GM18951 (cell line): ENCODE results near the gene NRG4.
"Not testable (repeated sequence)": the region's sequence is repeated elsewhere in the genome, so short reads cannot be mapped to it uniquely, and the experiment has no call there.

Experiments used
- POLR2A ChIP-seq: IDR thresholded peaks from 4 replicates; pipeline ENCODE4 v1.6.1; 2011; ENCODE audit warnings: mild to moderate bottlenecking; ENCODE audit not compliant: insufficient read length, insufficient read depth; ENCODE audit errors: extremely low read depth
- in situ Hi-C: fragments of 300-500 bp; cut with MboI; formaldehyde crosslinking; loops from one replicate; pipeline ENCODE4 v1.12.0; 2022; ENCODE audit warnings: low sequenced_read_pairs, mixed read lengths, inconsistent platforms; ENCODE audit not compliant: unreplicated experiment

NRG4 gene

DNA sequence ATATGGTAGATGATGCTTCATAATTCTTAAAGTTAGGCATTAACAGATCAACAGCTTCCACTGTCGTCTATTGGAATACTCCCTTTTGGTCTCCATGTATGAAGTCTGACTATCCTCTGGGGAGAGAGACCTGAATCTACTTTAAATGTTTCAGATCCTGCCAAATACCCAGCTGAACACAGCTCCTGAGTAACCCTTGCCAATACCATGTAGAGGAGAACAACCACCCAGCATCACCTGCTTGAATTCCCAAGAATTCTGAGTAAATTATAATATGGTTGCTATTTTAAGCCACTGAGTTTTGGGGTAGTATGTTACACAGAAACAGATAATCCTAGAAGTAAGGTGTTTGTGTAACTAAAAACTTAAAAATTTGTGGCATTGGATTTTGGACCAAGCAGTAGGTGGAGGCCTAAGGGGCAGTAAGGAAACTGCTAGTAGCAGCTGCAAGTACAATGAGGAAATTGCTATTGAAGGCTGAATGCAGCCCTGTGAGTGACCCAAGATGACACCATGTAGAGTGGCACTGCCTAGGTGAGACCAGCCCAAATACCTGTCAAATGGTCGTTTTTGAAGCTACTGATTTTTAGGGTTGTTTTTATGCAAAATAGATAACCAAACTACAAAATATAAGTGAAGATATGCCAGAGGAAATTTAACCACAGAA lies 30.9 kb downstream of the NRG4 start:
- TF ChIP-seq POLR2A: no peak
- in situ Hi-C loops: no loop called here

DNA sequence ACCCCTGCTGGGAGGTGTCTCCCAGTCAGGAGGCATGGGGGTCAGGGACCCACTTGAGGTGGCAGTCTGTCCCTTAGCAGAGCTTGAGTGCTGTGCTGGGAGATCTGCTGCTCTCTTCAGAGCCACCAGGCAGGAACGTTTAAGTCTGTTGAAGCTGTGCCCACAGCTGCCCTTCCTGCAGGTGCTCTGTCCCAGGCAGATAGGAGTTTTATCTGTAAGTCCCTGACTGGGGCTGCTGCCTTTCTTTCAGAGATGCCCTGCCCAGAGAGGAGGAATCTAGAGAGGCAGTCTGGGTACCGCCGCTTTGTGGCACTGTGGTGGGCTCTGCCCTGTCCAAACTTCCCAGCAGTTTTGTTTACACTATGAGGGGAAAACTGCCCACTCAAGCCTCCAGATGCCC lies 35.5 kb downstream of the NRG4 start:
- in situ Hi-C loops: not testable (repeated sequence)

DNA sequence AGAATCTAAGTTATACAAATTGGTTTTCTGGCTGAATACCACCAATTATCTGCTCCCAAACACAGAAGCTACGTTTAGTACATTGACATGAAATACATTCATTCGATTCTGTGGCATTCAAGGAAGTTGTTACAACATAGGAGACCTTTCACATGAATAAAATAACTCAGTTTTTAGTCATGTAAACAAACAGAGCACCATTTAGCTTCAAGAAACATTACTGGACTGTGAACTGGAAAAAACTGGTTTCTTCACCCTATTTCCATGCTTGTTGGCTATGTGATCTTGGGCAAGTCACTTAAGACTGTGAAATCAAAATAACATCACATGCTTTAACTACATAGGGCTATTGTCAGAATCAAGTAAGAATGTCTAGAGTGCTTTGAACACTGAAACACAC lies 46.2 kb downstream of the NRG4 start:
- in situ Hi-C loops: no loop called here

DNA sequence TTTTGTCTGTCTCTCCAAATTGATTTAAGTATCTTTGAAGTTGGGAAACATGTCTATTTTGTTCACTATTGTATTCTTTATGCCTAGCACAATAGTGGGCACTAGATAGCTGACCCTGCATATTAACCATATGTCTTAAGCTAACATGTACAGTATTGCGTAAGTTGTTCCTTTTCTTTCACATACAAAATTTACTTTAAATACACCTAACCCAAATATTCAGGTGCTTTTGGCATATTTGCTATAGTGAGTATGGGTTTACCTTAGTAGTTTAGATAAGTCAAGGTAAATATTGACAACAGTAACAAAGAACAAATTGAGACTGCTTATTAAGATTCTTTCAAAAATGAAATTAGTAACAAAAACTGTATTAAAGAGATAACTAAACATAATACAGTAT lies 50.9 kb downstream of the NRG4 start:
- in situ Hi-C loops: no loop called here

More for the DNA sequence above, 46.2 kb downstream of the NRG4 start:
- TF ChIP-seq POLR2A: no peak

DNA sequence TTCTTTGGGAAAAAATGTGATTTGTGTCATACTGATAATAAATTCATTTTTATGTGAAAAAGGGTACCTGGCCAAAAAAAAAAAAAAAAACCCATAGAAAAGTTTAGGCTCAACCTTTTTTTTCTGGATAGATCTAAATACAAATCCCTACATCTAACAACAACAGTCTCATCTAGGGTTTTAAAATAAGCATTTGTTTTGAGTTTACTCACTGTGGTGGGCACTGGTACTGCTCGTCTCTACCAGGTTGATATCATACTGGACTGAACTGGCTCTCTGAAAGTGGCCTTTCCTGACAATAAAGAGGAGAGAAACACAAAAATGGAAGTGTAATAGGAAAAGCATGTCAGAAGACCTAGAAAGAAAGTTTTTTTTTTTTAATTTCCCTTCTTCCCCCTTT lies 56.5 kb downstream of the NRG4 start:
- TF ChIP-seq POLR2A: no peak
- in situ Hi-C loops: no loop called here

More for the DNA sequence above, 50.9 kb downstream of the NRG4 start:
- no peak for TF ChIP-seq POLR2A

DNA sequence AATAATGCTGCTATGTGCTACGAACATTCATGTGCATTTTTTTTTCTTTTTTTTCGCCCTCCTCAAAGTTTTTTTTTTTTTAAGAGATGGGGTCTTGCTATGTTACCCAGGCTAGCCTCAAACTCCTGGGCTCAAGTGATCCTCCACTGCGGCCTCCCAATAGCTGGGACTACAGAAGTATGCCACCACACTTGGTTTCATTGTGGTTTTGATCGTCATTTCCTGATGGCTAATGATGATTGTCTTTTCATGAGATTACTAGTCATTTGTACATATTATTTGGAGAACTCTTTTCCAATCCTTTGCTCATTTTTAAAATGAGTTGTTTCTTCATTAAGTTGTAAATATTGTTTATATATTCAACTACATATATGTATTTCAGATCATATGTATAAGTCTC lies 59.7 kb downstream of the NRG4 start:
- in situ Hi-C loops: no loop called here
- no peak for TF ChIP-seq POLR2A

DNA sequence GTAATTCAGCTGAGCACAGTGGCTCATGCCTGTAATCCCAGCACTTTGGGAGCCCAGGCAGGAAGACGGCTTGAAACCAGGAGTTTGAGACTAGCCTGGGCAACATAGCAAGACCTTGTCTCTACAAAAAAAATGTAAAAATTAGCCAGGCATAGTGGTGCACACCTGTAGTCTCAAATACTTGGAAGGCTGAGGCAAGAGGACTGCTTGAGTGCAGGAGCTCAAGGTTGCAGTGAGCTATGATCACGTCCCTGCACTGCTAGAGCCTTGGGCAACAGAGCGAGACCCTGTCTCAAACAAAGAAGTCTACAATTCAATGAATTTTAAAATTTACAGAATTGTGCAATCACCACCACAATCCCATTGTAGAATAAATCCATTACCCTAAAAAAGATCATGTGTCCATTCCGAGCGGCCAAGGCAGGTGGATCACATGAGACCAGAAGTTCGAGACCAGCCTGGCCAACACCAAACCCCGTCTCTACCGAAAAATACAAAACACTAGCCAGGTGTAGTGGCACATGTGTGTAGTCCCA lies 63.4 kb downstream of the NRG4 start:
- no peak for TF ChIP-seq POLR2A
- in situ Hi-C loops: no loop called here

DNA sequence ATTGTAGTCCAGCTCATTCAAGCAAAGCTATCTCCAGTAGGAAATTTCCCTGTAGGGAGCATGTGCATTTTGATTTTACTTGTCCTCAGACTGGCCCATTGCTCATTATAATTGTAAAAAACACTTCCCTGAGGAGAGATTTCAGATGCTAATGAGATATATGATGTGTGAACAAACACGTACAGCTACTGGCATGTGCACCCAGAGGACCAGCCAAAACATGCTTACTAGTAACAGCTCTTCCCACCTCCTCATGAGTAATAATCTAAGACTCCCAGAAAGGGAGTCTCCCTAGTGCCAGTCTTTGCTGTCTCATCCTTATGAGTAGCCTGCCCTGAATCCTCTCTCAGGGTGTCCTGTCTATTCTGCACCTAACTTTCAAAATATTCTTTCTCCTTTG lies 65.1 kb downstream of the NRG4 start:
- in situ Hi-C loops: no loop called here

DNA sequence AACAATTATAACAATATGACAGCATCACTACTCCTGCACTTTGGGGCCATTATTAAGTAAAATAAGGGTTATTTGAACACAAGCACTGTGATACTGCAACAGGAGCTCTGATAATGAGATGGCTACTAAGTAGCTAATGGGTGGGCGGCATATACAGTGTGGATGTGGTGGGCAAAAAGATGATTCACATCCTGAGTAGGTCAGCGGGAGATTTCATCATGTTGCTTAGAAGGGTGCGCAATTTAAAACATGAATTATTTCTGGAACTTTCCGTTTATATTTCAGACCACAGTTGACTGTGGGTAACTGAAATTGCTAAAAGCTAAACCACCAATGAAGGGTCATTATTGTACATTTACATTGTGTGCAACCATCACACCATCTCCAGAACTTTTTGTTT lies 66.3 kb downstream of the NRG4 start:
- in situ Hi-C loops: no loop called here
- TF ChIP-seq POLR2A: no peak

More for the DNA sequence above, 65.1 kb downstream of the NRG4 start:
- TF ChIP-seq POLR2A: no peak

DNA sequence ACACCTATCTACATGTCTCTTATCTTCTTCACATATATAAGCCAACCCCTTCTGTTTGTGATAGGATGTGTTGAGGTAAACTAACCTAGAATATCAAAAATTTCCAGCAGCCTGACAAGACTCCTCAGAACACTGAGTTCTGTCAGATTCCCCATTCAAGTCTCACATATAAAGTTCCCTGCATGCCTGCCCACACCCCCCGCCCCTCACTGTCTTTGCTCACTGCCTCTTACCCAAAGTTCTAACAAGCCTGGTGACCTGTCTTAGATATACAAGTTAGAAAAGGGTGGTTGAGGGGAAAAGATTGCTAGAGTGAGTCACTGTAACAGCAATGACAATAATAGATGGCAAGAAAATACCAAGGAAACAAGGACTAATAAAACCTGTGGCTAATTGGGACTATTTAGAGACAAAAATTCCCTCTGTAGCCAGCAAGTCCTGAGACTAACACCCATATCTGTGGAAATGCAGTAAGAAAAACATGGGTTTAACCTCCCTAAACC lies 68.5 kb downstream of the NRG4 start:
- in situ Hi-C loops: no loop called here
- TF ChIP-seq POLR2A: no peak

DNA sequence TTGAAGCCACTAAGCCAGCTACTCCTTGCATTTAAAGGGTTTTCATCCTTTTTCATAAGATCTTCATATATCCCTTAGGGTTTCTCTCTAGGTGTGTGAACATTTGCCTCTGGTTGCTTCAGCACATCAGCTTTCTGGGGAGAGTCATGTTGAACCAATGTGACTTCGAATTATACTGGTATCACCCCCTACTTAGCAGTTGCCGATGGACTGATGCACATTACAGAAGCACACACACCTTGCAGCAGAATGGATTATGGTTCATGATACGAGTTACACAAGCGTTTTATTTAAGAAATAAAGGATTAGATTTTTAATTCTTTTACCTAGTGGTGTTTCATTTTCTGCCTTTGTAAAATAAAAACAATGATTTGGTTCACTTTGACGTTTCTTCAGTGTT lies 69.0 kb downstream of the NRG4 start:
- in situ Hi-C loops: no loop called here
- TF ChIP-seq POLR2A: no peak

DNA sequence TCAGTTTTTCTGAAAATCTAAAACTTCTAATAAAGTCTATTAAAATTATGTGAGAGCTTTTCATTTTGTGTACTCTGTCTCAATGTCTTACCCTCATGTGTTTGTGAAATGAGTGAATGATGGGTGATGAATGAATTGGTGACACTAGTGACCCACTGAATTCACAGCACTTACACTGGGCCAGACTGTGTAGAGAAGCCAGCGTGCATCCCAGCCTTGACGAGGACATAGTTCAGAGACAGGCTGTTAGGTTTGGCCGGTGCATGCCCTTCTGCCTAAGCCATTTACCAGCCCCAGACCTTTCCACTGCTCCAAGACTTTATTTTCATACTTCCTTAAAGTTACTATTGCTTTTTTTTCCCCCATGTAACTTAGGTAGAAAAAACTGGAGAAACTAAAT lies 69.8 kb downstream of the NRG4 start:
- in situ Hi-C loops: no loop called here
- TF ChIP-seq POLR2A: no peak

DNA sequence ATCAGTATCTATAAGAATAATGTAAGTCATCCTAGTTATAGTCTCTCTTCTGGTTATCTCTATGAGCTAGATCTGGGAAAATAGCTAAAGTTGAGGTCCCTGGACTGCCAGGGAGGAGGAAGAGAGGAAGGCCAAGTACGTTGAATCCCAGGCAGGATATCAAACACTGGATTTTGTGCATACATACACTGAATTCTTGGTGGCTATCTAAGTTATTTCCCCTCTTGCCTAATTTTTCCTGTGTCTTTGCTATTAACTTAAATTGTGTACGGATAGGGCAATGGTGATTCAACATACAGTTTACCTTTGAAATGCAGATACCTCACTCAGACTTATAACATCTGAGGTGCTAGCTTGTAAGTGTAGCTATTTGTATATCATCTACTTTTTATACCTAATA lies 81.4 kb downstream of the NRG4 start:
- TF ChIP-seq POLR2A: no peak
- in situ Hi-C loops: no loop called here

DNA sequence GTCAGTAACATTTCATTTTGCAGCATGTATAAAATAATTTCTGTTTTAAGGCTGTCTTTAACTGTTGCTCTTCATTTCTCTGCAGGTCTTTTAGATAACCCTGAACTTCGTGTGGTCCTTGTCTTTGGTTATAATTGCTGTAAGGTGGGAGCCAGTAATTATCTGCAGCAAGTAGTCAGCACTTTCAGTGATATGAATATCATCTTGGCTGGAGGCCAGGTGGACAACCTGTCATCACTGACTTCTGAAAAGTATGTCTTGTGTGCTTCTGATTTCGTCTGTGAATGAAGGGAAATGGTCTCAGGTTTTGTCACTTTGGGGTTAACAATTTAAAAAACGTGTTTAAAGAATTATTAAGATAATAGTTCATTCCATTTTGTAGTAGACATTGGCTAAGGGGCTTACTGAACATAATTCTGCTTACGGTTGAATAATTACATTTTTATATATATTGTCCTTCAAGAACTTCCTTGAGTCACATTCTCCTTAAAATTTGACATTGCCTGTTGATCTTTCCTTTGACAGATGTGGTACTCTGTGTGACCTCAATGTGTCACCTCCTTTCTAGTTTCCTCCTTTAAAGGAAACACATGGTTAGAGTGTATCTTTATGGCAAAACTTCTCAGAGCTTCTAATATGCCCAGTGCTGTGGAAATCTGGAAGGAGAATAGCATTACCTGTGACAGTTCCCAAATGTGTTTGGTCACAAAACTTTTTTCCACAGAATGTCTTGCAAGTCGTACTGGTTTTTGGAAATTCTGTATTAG lies 82.2 kb downstream of the NRG4 start:
- in situ Hi-C loops: no loop called here
- no peak for TF ChIP-seq POLR2A
